Gastrocnemius medialis (tissue), 4 donors: Measurements from ENCODE around the gene HPCAL1.

Experiments
- CTCF ChIP-seq, 5 experiments: fragments of 450-650 bp in 3 of 5; fragments of 200-600 bp in 2 of 5; sonication (generic) in 2 of 5; IDR thresholded peaks in 4 of 5; conservative IDR thresholded peaks in 1 of 5; 1 replicate in 4 of 5; 2 replicates in 1 of 5; pipeline ENCODE4 v1.5.1; 2016 to 2019; ENCODE audit warnings: antibody characterized with exemption in 5 of 5, mild to moderate bottlenecking in 3 of 5, moderate library complexity in 3 of 5
- POLR2A ChIP-seq, 2 donors: fragments of 450-650 bp; IDR thresholded peaks; one replicate each; pipeline ENCODE4 v1.6.1; 2017; ENCODE audit warnings: antibody characterized with exemption in 2 of 2, mild to moderate bottlenecking in 2 of 2, moderate library complexity in 2 of 2

GRCh38 chr2:10407432-10407831 is 104.7 kb downstream of the HPCAL1 start:
- no peak for TF ChIP-seq POLR2A (IDR thresholded peaks at IDR 0.05)
- TF ChIP-seq CTCF (IDR thresholded peaks at IDR 0.05 in 4 of 5, conservative IDR thresholded peaks at IDR 0.05 in 1 of 5) = no peak
